ENCODE measurements around the gene PTP4A1. TPM values are rescaled to one million over a fixed set of nuclear protein-coding genes. Genes with fewer than 3 reads are reported as not detected.
"Not testable (repeated sequence)": the region's sequence is repeated elsewhere in the genome, so short reads cannot be mapped to it uniquely, and the experiment has no call there.

The PTP4A1 gene
- total RNA-seq, 1 experiment from 2014 or later: 38.1 TPM

DNA sequence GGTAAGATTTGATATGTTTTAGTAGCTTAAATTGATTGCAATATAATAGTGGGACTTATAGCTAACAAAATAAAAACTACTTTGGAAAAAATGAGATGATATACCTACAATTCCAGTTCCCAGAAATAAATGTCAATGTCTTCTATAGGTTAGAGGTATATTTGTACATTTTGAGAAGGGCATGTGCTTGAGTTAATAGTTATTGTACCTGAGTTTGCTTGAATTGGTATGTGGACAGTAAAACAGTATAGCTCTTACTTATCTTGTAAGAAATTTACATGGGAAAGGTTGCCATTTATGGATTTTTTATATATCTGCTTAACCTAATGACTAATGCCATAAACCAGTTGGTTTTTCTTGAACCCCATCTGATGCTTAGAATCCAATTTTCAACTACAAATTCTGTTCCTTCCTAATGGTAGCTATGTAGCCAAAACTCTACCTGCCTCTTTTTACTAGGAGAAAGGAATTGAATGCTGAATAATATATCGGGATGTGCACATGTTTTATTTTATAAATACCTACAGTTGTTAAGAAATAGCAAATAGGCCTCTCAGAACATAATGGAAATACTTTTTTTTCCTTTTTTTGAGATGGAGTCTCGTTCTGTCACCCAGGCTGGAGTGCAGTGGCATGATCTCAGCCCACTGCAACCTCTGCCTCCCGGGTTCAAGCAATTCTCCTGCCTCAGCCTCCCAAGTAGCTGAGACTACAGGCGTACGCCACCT is 4.9 kb downstream of the PTP4A1 start:
- in situ Hi-C loops (cut with HindIII; ENCODE audit: low pct_unique_long_range_greater_than_20kb, low sequenced_read_pairs): no loop called here
- DNase-seq (ENCODE audit: low read depth): no peak

DNA sequence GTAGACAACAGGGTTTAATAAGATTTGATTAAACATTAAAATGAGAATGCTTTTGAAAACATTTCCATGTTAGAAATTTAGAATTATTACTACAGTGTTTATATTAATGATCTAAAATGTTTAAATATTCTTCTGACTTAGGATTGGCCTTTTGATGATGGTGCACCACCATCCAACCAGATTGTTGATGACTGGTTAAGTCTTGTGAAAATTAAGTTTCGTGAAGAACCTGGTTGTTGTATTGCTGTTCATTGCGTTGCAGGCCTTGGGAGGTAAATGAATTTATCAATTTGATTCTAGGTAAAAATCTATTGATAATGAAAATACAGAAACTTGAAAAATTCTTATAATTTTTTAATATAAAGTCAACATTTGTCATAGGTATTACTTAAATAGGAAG is 6.5 kb downstream of the PTP4A1 start:
- in situ Hi-C loops (cut with HindIII; ENCODE audit: low pct_unique_long_range_greater_than_20kb, low sequenced_read_pairs): no loop called here
- DNase-seq (ENCODE audit: low read depth): no peak

- DNase-seq (ENCODE audit: low read depth): no peak
- in situ Hi-C loops (cut with HindIII; ENCODE audit: low pct_unique_long_range_greater_than_20kb, low sequenced_read_pairs): no loop called here
These were observed 7.8 kb downstream of the PTP4A1 start for GRCh38 chr6:63579937-63580703.

GRCh38 chr6:63580704-63580961 is 8.4 kb downstream of the PTP4A1 start:
- no peak for DNase-seq (ENCODE audit: low read depth)
- in situ Hi-C loops (cut with HindIII; ENCODE audit: low pct_unique_long_range_greater_than_20kb, low sequenced_read_pairs): no loop called here

DNA sequence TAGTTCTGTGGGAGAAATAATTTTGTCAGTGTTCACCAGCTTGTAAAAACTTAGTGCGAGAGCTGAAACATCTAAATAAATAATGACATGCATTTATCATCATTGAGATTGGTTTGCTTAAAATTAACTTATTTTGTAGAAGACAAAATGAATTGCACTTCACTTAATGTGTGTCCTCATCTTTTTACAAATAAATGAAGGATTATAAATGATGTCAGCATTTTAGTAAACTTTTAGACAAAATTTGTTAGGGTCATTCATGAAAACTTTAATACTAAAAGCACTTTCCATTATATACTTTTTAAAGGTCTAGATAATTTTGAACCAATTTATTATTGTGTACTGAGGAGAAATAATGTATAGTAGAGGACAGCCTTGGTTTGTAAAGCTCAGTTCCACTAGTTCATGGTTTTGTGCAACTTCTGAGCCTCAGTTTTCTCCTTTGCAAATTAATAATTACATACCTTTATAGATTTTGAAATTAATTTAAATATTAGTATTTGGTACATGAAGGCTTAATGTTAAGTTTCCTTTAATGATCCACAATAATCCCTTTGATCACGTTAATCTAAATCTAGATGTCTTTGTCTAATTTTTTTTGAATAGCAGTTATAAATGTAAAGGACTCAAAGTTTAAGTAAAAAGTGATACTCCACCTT is 9.2 kb downstream of the PTP4A1 start:
- no peak for DNase-seq (ENCODE audit: low read depth)
- in situ Hi-C loops (cut with HindIII; ENCODE audit: low pct_unique_long_range_greater_than_20kb, low sequenced_read_pairs): no loop called here

DNA sequence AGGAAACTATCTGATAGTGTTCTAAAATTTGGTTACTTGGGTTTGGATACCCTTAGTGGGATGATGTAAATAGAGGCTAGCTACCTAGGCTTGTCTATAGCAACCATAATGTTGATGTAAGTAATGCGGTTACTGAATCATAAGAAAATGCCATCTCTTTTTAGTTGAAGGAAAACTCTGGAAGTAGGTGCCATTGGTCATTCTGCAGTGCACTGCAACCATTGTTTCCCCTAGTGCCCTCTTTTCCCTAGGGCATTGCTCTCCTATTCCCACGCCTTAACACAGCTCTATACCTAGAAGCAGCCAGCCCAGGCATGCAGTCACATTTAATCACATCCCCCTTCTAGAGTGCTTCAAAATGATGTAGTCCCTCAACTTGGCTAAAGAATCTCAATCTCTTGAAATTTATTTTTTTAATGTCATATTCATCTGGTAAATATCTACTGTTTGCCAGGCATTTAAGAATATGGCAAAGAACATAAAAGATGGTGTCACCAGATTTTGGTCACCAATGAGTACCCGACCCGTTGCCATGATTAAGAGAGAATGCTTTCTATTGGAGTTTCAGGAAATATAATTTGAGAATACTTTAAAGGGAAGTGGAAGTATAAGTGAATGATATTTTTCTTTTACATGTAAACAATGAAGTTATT is 10.4 kb downstream of the PTP4A1 start:
- in situ Hi-C loops (cut with HindIII; ENCODE audit: low pct_unique_long_range_greater_than_20kb, low sequenced_read_pairs): no loop called here
- no peak for DNase-seq (ENCODE audit: low read depth)

DNA sequence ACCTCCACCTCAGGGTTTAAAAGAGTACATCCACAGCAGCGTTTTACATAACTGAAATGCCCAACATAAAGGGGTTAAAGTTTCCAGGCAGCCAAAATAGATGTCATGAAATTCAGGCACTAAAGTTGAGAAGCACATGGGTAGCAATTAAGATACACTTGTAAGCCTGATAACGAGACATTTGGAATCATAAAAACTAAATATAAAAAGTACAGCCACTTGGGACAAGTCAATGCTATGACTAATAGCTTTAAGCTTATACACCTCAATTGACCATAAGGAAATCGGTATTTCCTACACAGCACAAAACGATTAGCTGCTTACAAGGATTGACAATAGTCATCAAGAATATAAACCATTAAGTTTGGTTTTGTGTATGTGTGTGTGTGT is 11.8 kb downstream of the PTP4A1 start:
- in situ Hi-C loops (cut with HindIII; ENCODE audit: low pct_unique_long_range_greater_than_20kb, low sequenced_read_pairs): no loop called here
- DNase-seq (ENCODE audit: low read depth): no peak

DNA sequence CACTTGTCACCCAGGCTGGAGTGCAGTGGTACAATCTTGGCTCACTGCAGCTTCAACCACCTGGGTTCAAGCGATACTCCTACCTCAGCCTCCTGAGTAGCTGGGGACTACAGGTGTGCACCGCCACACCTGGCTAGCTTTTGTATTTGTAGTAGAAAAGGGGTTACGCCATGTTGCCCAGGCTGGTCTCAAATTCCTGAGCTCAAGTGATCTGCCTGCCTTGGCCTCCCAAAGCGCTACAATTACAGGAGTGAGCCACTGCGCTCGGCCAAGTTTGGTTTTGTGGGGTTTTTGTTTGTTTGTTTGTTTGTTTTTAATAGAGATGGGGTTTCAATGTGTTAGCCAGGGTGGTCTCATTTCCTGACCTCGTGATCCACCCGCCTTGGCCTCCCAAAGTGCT is 12.3 kb downstream of the PTP4A1 start:
- DNase-seq (ENCODE audit: low read depth): no peak
- in situ Hi-C loops (cut with HindIII; ENCODE audit: low pct_unique_long_range_greater_than_20kb, low sequenced_read_pairs): no loop called here

DNA sequence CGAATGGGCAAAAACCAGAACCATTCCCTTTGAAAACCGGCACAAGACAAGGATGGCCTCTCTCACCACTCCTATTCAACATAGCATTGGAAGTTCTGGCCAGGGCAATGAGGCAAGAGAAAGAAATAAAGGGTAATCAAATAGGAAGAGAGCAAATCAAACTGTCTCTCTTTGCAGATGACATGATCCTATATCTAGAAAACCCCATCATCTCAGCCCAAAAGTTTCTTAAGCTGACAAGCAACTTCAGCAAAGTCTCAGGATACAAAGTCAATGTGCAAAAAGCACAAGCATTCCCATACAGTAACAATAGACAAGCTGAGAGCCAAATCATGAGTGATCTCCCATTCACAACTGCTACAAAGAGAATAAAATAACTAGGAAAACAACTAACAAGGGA is 13.4 kb downstream of the PTP4A1 start:
- in situ Hi-C loops (cut with HindIII; ENCODE audit: low pct_unique_long_range_greater_than_20kb, low sequenced_read_pairs): not testable (repeated sequence)

GRCh38 chr6:63589952-63590411 is 17.7 kb downstream of the PTP4A1 start:
- DNase-seq (ENCODE audit: low read depth): no peak
- in situ Hi-C loops (cut with HindIII; ENCODE audit: low pct_unique_long_range_greater_than_20kb, low sequenced_read_pairs): no loop called here

More for the DNA sequence above, 13.4 kb downstream of the PTP4A1 start:
- not testable (repeated sequence) for DNase-seq (ENCODE audit: low read depth)

DNA sequence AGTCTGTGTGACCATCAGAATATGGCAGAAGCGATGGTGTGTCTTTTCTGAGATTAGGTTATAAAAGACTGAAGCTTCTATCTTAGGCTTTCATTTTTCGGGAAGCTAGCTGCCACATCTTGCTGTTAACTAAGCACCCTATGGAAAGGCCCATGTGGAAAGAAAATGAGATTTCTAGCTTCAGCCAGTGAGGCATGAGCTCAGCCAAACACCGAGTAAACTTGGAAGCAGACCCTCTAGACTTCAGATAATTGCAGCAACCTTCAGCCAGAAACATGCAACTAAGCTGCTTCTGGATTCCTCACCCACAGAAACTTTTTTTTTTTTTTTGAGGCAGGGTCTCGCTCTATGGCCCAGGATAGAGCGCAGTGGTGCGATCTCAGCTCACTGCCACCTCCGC is 20.6 kb downstream of the PTP4A1 start:
- no peak for DNase-seq (ENCODE audit: low read depth)
- in situ Hi-C loops (cut with HindIII; ENCODE audit: low pct_unique_long_range_greater_than_20kb, low sequenced_read_pairs): no loop called here

DNA sequence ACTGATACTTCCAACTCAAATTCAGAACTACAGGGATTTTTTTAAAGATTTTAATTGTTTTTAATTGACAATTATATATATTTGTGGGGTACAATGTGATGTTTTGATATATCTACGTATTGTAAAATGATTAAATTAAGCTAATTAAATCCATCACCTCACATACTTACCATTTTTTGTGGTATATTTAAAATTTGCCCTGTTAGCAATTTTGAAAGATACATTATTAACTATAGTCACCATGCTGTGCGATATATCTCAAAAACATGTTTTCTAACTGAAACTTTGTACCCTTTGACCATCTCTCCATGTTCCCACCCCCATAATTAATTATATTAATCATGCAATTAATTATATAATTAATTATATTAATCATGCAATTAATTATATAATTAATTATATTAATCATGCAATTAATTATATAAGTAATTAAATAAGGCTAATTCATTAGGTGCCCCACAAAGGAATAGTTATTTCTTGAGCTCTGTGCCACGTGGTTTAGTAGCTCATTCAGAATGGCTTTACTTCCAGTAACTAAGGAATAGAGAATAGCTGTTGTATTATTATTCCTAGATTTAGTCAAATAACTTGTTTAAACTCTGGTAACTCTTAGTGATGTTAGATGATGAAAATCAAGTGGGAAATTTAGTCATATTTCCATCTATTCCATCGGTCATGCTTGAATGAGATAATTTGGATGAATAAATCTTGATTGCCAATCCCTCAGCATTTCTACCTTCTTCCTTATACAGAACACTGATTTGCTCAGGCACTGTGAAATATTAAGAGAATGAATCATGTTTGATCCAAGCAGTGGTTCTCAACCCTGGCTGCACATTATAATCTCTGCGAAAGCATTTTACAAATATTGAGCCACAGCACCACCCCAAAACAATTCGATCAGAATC is 25.1 kb downstream of the PTP4A1 start:
- peak; percentile 75 for DNase-seq (ENCODE audit: low read depth)
- in situ Hi-C loops (cut with HindIII; ENCODE audit: low pct_unique_long_range_greater_than_20kb, low sequenced_read_pairs): no loop called here

DNA sequence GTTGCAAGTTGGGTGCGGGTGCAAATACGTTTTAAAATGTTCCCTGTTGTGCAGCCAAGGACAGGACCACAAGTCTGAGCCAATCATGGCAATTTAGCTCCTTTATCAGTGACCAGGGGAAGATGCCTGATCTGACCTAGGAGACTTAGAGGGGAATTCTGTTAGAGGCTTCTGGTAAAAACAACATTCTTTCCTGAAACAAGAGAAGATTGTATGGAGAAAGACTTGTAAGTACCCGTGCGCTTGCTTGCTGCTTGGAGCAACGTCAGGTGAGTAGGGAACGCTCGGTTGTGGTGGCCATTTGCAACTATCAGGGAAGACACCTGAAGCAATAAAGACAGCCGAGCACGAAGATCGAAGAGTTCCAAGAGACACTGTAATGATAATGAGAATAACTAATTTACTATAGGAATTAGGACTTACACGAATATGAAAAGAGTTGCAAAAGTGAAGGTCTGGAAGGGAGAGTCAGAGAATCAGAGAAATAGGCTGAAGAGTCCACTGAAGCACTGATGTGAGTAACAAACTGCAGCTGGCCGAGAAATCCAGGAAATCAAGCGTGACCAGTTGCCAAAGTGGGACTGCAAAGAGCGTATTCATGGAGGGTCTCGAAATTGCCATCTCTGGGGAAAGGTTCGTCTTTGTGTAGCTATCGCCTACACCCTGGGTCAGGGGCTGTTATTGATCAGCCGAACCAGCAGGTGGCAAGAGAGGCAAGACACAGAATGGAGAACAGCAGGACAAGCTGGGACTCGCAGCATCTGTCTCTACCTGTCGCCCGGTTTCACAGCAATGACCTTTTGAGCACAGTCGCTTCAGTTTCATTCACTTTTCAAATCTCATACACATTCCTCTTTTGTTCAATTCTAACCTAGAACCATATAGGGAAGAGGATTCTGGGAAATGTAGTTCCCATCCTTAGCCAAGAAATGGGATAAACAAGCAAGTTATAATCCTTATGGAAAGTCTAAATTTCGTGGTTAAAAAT is 26.1 kb downstream of the PTP4A1 start:
- peak; percentile 79 for DNase-seq (ENCODE audit: low read depth)
- in situ Hi-C loops (cut with HindIII; ENCODE audit: low pct_unique_long_range_greater_than_20kb, low sequenced_read_pairs): no loop called here

GRCh38 chr6:63599243-63599642 is 27.0 kb downstream of the PTP4A1 start:
- DNase-seq (ENCODE audit: low read depth): no peak
- in situ Hi-C loops (cut with HindIII; ENCODE audit: low pct_unique_long_range_greater_than_20kb, low sequenced_read_pairs): no loop called here

GRCh38 chr6:63600136-63600535 is 27.9 kb downstream of the PTP4A1 start:
- DNase-seq (ENCODE audit: low read depth): no peak
- in situ Hi-C loops (cut with HindIII; ENCODE audit: low pct_unique_long_range_greater_than_20kb, low sequenced_read_pairs): no loop called here

DNA sequence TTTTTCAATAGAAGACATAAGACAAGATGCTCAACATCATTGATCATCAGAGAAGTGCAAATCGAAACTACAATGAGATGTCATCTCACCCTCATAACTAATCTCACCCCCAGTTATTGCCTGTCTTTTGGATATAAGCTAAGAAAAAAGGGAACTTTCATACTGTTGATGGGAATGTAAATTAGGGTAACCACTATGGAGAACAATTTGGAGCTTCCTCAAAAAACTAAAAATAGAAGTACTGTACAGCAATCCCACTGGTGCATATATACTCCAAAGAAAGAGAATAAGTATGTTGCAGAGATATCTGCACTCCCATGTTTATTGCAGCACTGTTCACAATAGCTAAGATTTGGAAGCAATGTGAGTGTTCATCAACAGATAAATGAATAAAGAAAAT is 37.0 kb downstream of the PTP4A1 start:
- DNase-seq (ENCODE audit: low read depth): no peak
- in situ Hi-C loops (cut with HindIII; ENCODE audit: low pct_unique_long_range_greater_than_20kb, low sequenced_read_pairs): no loop called here

GRCh38 chr6:63610944-63611343 is 38.7 kb downstream of the PTP4A1 start:
- in situ Hi-C loops (cut with HindIII; ENCODE audit: low pct_unique_long_range_greater_than_20kb, low sequenced_read_pairs): no loop called here

More at GRCh38 chr6:63610944-63611343, 38.7 kb downstream of the PTP4A1 start:
- DNase-seq (ENCODE audit: low read depth): no peak

All from Caki2 (cell line).